Common myeloid progenitor, CD34-positive (primary cell): ENCODE results near the gene TBC1D10A.

Source experiments
- CTCF ChIA-PET: fragments of 350-600 bp; sonication (Branson Sonifier 250); formaldehyde crosslinking; loops from one replicate; lab custom pipeline; 2021; ENCODE audit warnings: antibody characterized with exemption; lab: Charles Lee
- POLR2A ChIA-PET: fragments of 350-600 bp; sonication (Branson Sonifier 250); formaldehyde crosslinking; loops from one replicate; lab custom pipeline; 2021; ENCODE audit warnings: antibody characterized with exemption; lab: Charles Lee
- DNase-seq, 3 donors: peaks; one replicate each; pipeline versions ENCODE4 v3.0.0 to v3.0.0-alpha.2; 2013
- H3K27ac ChIP-seq, 2 experiments: 1 replicate in 1 of 2; 2 replicates in 1 of 2; pipeline ENCODE4 v1.7.0; 2013; ENCODE audit warnings: inconsistent platforms in 2 of 2, low read length in 2 of 2, mild to moderate bottlenecking in 2 of 2, low read depth in 1 of 2, moderate library complexity in 1 of 2; ENCODE audit not compliant: severe bottlenecking in 2 of 2, insufficient read depth in 1 of 2, poor library complexity in 1 of 2
- H3K27me3 ChIP-seq, 5 experiments: replicated peaks in 2 of 5; 1 replicate in 3 of 5; 2 replicates in 2 of 5; pipeline versions ENCODE4 v1.6.1 to v1.7.0; 2013; ENCODE audit warnings: low read length in 4 of 5, mild to moderate bottlenecking in 2 of 5, moderate library complexity in 2 of 5, inconsistent platforms in 1 of 5; ENCODE audit not compliant: insufficient read depth in 5 of 5, control insufficient read depth in 4 of 5
- H3K36me3 ChIP-seq, 4 experiments: 1 replicate in 2 of 4; 2 replicates in 2 of 4; pipeline versions ENCODE4 v1.6.1 to v1.7.0; 2013; ENCODE audit warnings: low read length in 3 of 4, control low read depth in 1 of 4, mild to moderate bottlenecking in 1 of 4; ENCODE audit not compliant: control insufficient read depth in 4 of 4, insufficient read depth in 4 of 4
- H3K4me1 ChIP-seq, 4 experiments: 1 replicate in 3 of 4; 2 replicates in 1 of 4; pipeline versions ENCODE4 v1.6.1 to v1.7.1; 2013; ENCODE audit warnings: low read length in 3 of 4, mild to moderate bottlenecking in 3 of 4, control low read depth in 1 of 4, inconsistent platforms in 1 of 4, moderate library complexity in 1 of 4; ENCODE audit not compliant: control insufficient read depth in 4 of 4, insufficient read depth in 4 of 4; ENCODE audit errors: control extremely low read depth in 1 of 4
- H3K4me3 ChIP-seq, 7 experiments: 1 replicate in 4 of 7; 2 replicates in 3 of 7; pipeline versions ENCODE4 v1.5.1 to v1.7.0; 2013; ENCODE audit warnings: mild to moderate bottlenecking in 7 of 7, low read length in 6 of 7, moderate library complexity in 6 of 7, inconsistent platforms in 2 of 7, low read depth in 2 of 7, control low read depth in 1 of 7; ENCODE audit not compliant: insufficient read depth in 4 of 7, control insufficient read depth in 1 of 7; ENCODE audit errors: extremely low read depth in 1 of 7
- H3K9me3 ChIP-seq, 5 experiments: 1 replicate in 4 of 5; 2 replicates in 1 of 5; pipeline versions ENCODE4 v1.6.1 to v1.7.1; 2013; ENCODE audit warnings: low read length in 4 of 5, mild to moderate bottlenecking in 2 of 5, inconsistent platforms in 1 of 5, low read depth in 1 of 5, moderate library complexity in 1 of 5; ENCODE audit not compliant: control insufficient read depth in 4 of 5, insufficient read depth in 2 of 5; ENCODE audit errors: control extremely low read depth in 1 of 5
- WGBS: methylation state at CpG from one replicate; pipeline ENCODE4 v1.1.5; 2013; ENCODE audit not compliant: insufficient coverage; 5-methylcytosine and 5-hydroxymethylcytosine counted together

Gene TBC1D10A

GRCh38 chr22:30324014-30324730 lies 2.6 kb downstream of the TBC1D10A start:
- ChIA-PET CTCF (interaction anchor here (0.6 to 4.3 kb wide), 8 partner anchors 14 to 275 kb away, joined by 3 to 34 read pairs (median 3); partner anchors contain the start of gene CASTOR1), POLR2A (interaction anchor here (1.3 kb wide), 1 partner anchor 18 kb away, joined by 4 read pairs; no protein-coding TSS in a partner anchor)
- Histone ChIP-seq H3K27me3 (no peaks in the 10 kb centered on the region), H3K9me3 (no peaks in the 10 kb centered on the region), H3K4me1 (peaks cover 17 to 36% (median 36%) of the 10 kb centered on the region in 4 experiments), H3K4me3 (peak overlapping the region in 4 of 7 experiments; percentile 9 to 48 (median 40)), H3K36me3 (peaks cover 5 to 17% (median 7%) of the 10 kb centered on the region in 4 experiments), H3K27ac (no peak overlapping the region)
- WGBS, result 14% methylated on average over 4 of the region's 8 CpGs
- peak in 2 of 3 donors; percentile 72 to 74 for DNase-seq

- no peaks in the 10 kb centered on the region for H3K27me3 ChIP-seq
- no peak overlapping the region for H3K27ac ChIP-seq
- ChIA-PET POLR2A (no interaction called here), CTCF (interaction anchor here (0.7 to 4.3 kb wide), 8 partner anchors 9 to 62 kb away, joined by 3 to 34 read pairs (median 3); partner anchors contain the start of gene CASTOR1)
- WGBS, result 100% methylated on average over 2 of the region's 3 CpGs
- peaks cover 17 to 36% (median 36%) of the 10 kb centered on the region in 4 experiments for H3K4me1 ChIP-seq
- peaks cover 5 to 23% (median 9%) of the 10 kb centered on the region in 4 experiments for H3K36me3 ChIP-seq
- no peak overlapping the region for H3K4me3 ChIP-seq
- no peaks in the 10 kb centered on the region for H3K9me3 ChIP-seq
- DNase-seq, result no peak
Observed at GRCh38 chr22:30323246-30323645, 3.5 kb downstream of the TBC1D10A start.

GRCh38 chr22:30321461-30321860 lies 5.3 kb downstream of the TBC1D10A start:
- Histone ChIP-seq H3K27ac (no peak overlapping the region), H3K27me3 (no peaks in the 10 kb centered on the region), H3K36me3 (peaks cover 7 to 23% (median 9%) of the 10 kb centered on the region in 4 experiments), H3K9me3 (no peaks in the 10 kb centered on the region), H3K4me1 (peaks cover 13 to 30% (median 29%) of the 10 kb centered on the region in 4 experiments), H3K4me3 (no peak overlapping the region)
- ChIA-PET POLR2A (no interaction called here), CTCF (interaction anchor here (1.2 kb wide), 1 partner anchor 69 kb away, joined by 3 read pairs; no protein-coding TSS in a partner anchor)
- no peak for DNase-seq
- 100% methylated on average over 2 of the region's 2 CpGs for WGBS

GRCh38 chr22:30320021-30320556 lies 6.7 kb downstream of the TBC1D10A start:
- CTCF ChIA-PET, result interaction anchor here (1.2 to 1.6 kb wide), 2 partner anchors 66 to 71 kb away, joined by 3 read pairs; no protein-coding TSS in a partner anchor
- Histone ChIP-seq H3K27ac (no peak overlapping the region), H3K4me1 (peaks cover 13 to 31% (median 31%) of the 10 kb centered on the region in 4 experiments), H3K4me3 (no peak overlapping the region), H3K9me3 (no peaks in the 10 kb centered on the region), H3K27me3 (no peaks in the 10 kb centered on the region), H3K36me3 (peaks cover 7 to 23% (median 9%) of the 10 kb centered on the region in 4 experiments)
- WGBS, result 100% methylated on average over 3 of the region's 3 CpGs
- POLR2A ChIA-PET, result interaction anchor here (0.5 kb wide), 1 partner anchor 18 kb away, joined by 3 read pairs; no protein-coding TSS in a partner anchor
- no peak for DNase-seq

GRCh38 chr22:30318799-30319419 lies 7.8 kb downstream of the TBC1D10A start:
- Histone ChIP-seq H3K36me3 (peaks cover 7 to 23% (median 9%) of the 10 kb centered on the region in 4 experiments), H3K4me3 (no peak overlapping the region), H3K4me1 (peaks cover 9 to 31% (median 31%) of the 10 kb centered on the region in 4 experiments), H3K27ac (no peak overlapping the region), H3K9me3 (no peaks in the 10 kb centered on the region), H3K27me3 (no peaks in the 10 kb centered on the region)
- DNase-seq, result no peak
- CTCF ChIA-PET, result interaction anchor here (0.7 to 1.8 kb wide), 3 partner anchors 8 to 67 kb away, joined by 3 to 5 read pairs (median 3); no protein-coding TSS in a partner anchor
- WGBS, result 97% methylated on average over 7 of the region's 7 CpGs
- POLR2A ChIA-PET, result no interaction called here

- no peak overlapping the region for H3K27ac ChIP-seq
- DNase-seq, result no peak
- no peaks in the 10 kb centered on the region for H3K27me3 ChIP-seq
- H3K4me1 ChIP-seq, result peaks cover 15 to 38% (median 36%) of the 10 kb centered on the region in 4 experiments
- H3K36me3 ChIP-seq, result peaks cover 7 to 23% (median 9%) of the 10 kb centered on the region in 4 experiments
- 80% methylated on average over 1 of the region's 1 CpG for WGBS
- H3K9me3 ChIP-seq, result no peaks in the 10 kb centered on the region
- POLR2A ChIA-PET, result no interaction called here
- CTCF ChIA-PET, result interaction anchor here (0.9 to 1.8 kb wide), 2 partner anchors 7 to 14 kb away, joined by 3 to 5 read pairs; no protein-coding TSS in a partner anchor
- no peak overlapping the region for H3K4me3 ChIP-seq
Observed at GRCh38 chr22:30317778-30318177, 9.0 kb downstream of the TBC1D10A start.
